Chondrocyte (in vitro differentiated cells): ENCODE results near the gene PCGF1. TPM values are rescaled to one million over a fixed set of nuclear protein-coding genes. Genes with fewer than 3 reads are reported as not detected.

Experiments
- DNase-seq: peaks from one replicate; pipeline ENCODE4 v3.0.0; 2021; ENCODE audit warnings: mixed read lengths, low spot score
- H3K27ac Mint-ChIP-seq: one replicate; pipeline ENCODE4 v1.8.0; 2021; ENCODE audit warnings: mild to moderate bottlenecking, moderate library complexity, mixed read lengths; ENCODE audit not compliant: unreplicated experiment
- H3K27me3 Mint-ChIP-seq: 2 replicates; pipeline ENCODE4 v1.8.0; 2021; ENCODE audit warnings: low read depth, mixed read lengths
- H3K36me3 Mint-ChIP-seq: 2 replicates; pipeline ENCODE4 v1.8.0; 2021; ENCODE audit warnings: low read depth, mixed read lengths
- H3K4me1 Mint-ChIP-seq: 2 replicates; pipeline ENCODE4 v1.8.0; 2021; ENCODE audit warnings: low read depth, mild to moderate bottlenecking, mixed read lengths
- H3K4me3 Mint-ChIP-seq: one replicate; pipeline ENCODE4 v1.8.0; 2021; ENCODE audit warnings: mild to moderate bottlenecking, moderate library complexity, mixed read lengths; ENCODE audit not compliant: unreplicated experiment
- H3K9me3 Mint-ChIP-seq: 2 replicates; pipeline ENCODE4 v1.8.0; 2021; ENCODE audit warnings: low read depth, mixed read lengths
- CTCF ChIP-seq: fragments of 200-600 bp; sonication (generic); IDR thresholded peaks from 2 replicates; pipeline ENCODE4 v1.5.0; 2021; ENCODE audit warnings: antibody characterized with exemption, mild to moderate bottlenecking, moderate library complexity
- total RNA-seq: library from RNA; stranded (reverse); gene quantifications from 3 replicates; pipeline ENCODE4 v1.2.1, GENCODE V29; 2021

The PCGF1 gene
- total RNA-seq, 1 donor from 2014 or later: 30.7 TPM

GRCh38 chr2:74499267-74499939 lies 8.1 kb downstream of the PCGF1 start, which contains the start of gene LBX2:
LBX2 (minus strand) TSS chr2:74499603; CDS start chr2:74499537, 66 bp downstream.
- Mint-ChIP-seq H3K36me3 (peaks cover 4% of the 10 kb centered on the region), H3K27ac (peak within 1 kb of the TSS; percentile 22), H3K27me3 (peaks cover 25% of the 10 kb centered on the region), H3K4me1 (peaks cover 47% of the 10 kb centered on the region), H3K9me3 (no peaks in the 10 kb centered on the region), H3K4me3 (peak within 1 kb of the TSS; percentile 72)
- no peak for TF ChIP-seq CTCF
- DNase-seq: no peak

GRCh38 chr2:74498500-74499266 lies 8.8 kb downstream of the PCGF1 start:
- Mint-ChIP-seq H3K9me3 (no peaks in the 10 kb centered on the region), H3K36me3 (peaks cover 9% of the 10 kb centered on the region), H3K27me3 (peaks cover 25% of the 10 kb centered on the region), H3K4me1 (peaks cover 40% of the 10 kb centered on the region), H3K27ac (peak overlapping the region; percentile 22), H3K4me3 (peak overlapping the region; percentile 72)
- no peak for TF ChIP-seq CTCF
- no peak for DNase-seq

GRCh38 chr2:74497777-74498499 lies 9.6 kb downstream of the PCGF1 start:
- peaks cover 34% of the 10 kb centered on the region for H3K4me1 Mint-ChIP-seq
- H3K9me3 Mint-ChIP-seq: no peaks in the 10 kb centered on the region
- H3K36me3 Mint-ChIP-seq: peaks cover 13% of the 10 kb centered on the region
- H3K4me3 Mint-ChIP-seq: peak overlapping the region; percentile 72
- H3K27me3 Mint-ChIP-seq: peaks cover 25% of the 10 kb centered on the region
- TF ChIP-seq CTCF: no peak
- H3K27ac Mint-ChIP-seq: no peak overlapping the region
- DNase-seq: no peak

GRCh38 chr2:74496997-74497776 lies 10.3 kb downstream of the PCGF1 start:
- TF ChIP-seq CTCF: no peak
- peaks cover 25% of the 10 kb centered on the region for H3K27me3 Mint-ChIP-seq
- H3K4me1 Mint-ChIP-seq: peaks cover 27% of the 10 kb centered on the region
- H3K9me3 Mint-ChIP-seq: no peaks in the 10 kb centered on the region
- H3K4me3 Mint-ChIP-seq: peak overlapping the region; percentile 72
- H3K36me3 Mint-ChIP-seq: peaks cover 20% of the 10 kb centered on the region
- no peak for DNase-seq
- no peak overlapping the region for H3K27ac Mint-ChIP-seq
